Head of caudate nucleus (tissue), 42 donors: ENCODE results near the gene KIF7.

Experiments
- DNase-seq, 42 donors: peaks; one replicate each; pipeline versions ENCODE4 v3.0.0 to v3.0.0-alpha.2; 2020 to 2021; ENCODE audit warnings: mixed read lengths in 7 of 42
- intact Hi-C: fragments of 100-400 bp; cut with DNase I; formaldehyde crosslinking; loops from one replicate; pipeline ENCODE4 v1.15.0; 2022

KIF7 gene

GRCh38 chr15:89670971-89671560 lies 15.8 kb upstream of the KIF7 start:
- intact Hi-C loops: no loop called here
- no peak for DNase-seq

- intact Hi-C loops: no loop called here
- DNase-seq: no peak
Measured at GRCh38 chr15:89669941-89670340, 14.7 kb upstream of the KIF7 start.

- no peak for DNase-seq
- intact Hi-C loops: no loop called here
Measured at GRCh38 chr15:89669309-89669865, 14.1 kb upstream of the KIF7 start.

GRCh38 chr15:89668171-89668570 lies 12.9 kb upstream of the KIF7 start:
- intact Hi-C loops: no loop called here
- no peak for DNase-seq

GRCh38 chr15:89667706-89667960 lies 12.4 kb upstream of the KIF7 start:
- DNase-seq: no peak
- intact Hi-C loops: no loop called here

- intact Hi-C loops: no loop called here
- no peak for DNase-seq
Measured at GRCh38 chr15:89666858-89667705, 11.8 kb upstream of the KIF7 start.

GRCh38 chr15:89666184-89666857 lies 11.1 kb upstream of the KIF7 start:
- intact Hi-C loops: no loop called here
- DNase-seq: peak in 1 of 42 donors; percentile 31

- intact Hi-C loops: no loop called here
- DNase-seq: peak in 31 of 42 donors; percentile 14 to 63 (median 33)
Measured at GRCh38 chr15:89665449-89666181, 10.3 kb upstream of the KIF7 start.

GRCh38 chr15:89664441-89665350 lies 9.4 kb upstream of the KIF7 start:
- DNase-seq: no peak
- intact Hi-C loops: no loop called here

- peak in 1 of 42 donors; percentile 19 for DNase-seq
- intact Hi-C loops: no loop called here
Measured at GRCh38 chr15:89662893-89663626, 7.8 kb upstream of the KIF7 start.

- intact Hi-C loops: no loop called here
- DNase-seq: no peak
Measured at GRCh38 chr15:89660556-89660955, 5.3 kb upstream of the KIF7 start.

GRCh38 chr15:89659295-89659694 lies 4.0 kb upstream of the KIF7 start:
- intact Hi-C loops: no loop called here
- no peak for DNase-seq

GRCh38 chr15:89657686-89658200 lies 2.5 kb upstream of the KIF7 start:
- intact Hi-C loops: no loop called here
- peak in 1 of 42 donors; percentile 9 for DNase-seq

- intact Hi-C loops: no loop called here
- peak in 1 of 42 donors; percentile 5 for DNase-seq
Measured at GRCh38 chr15:89656116-89656815, 999 bp upstream of the KIF7 start.

- intact Hi-C loops: no loop called here
- DNase-seq: no peak
Measured at GRCh38 chr15:89654301-89654761, 936 bp downstream of the KIF7 start.

GRCh38 chr15:89653578-89653977 lies 1.7 kb downstream of the KIF7 start:
- no peak for DNase-seq
- intact Hi-C loops: no loop called here

GRCh38 chr15:89652666-89653065 lies 2.6 kb downstream of the KIF7 start:
- intact Hi-C loops: no loop called here
- DNase-seq: no peak
